Astrocyte (in vitro differentiated cells and primary cell): ENCODE results near the gene TSSK6. TPM values are rescaled to one million over a fixed set of nuclear protein-coding genes. Genes with fewer than 3 reads are reported as not detected.
A peak's percentile ranks its signal among the peaks of the same experiment; 100 is the strongest.

Experiments
- DNase-seq: peaks from one replicate; pipeline ENCODE4 v3.0.0-alpha.2; 2010; ENCODE audit warnings: low read depth
- FAIRE-seq: peaks from 2 replicates; lab custom pipeline; 2011; peaks lifted over from hg19 to GRCh38; lab: Jason Lieb, UNC
- H2AFZ ChIP-seq: 2 replicates; pipeline ENCODE4 v1.6.0; 2012; ENCODE audit warnings: low read depth, low read length, inconsistent platforms
- H3K27ac ChIP-seq: 2 replicates; pipeline ENCODE4 v1.5.1; 2011; ENCODE audit warnings: low read depth, low read length, inconsistent platforms
- H3K27me3 ChIP-seq: 2 replicates; pipeline ENCODE4 v1.6.0; 2011; ENCODE audit warnings: low read length, inconsistent platforms; ENCODE audit not compliant: insufficient read depth
- H3K36me3 ChIP-seq: 2 replicates; pipeline ENCODE4 v1.5.1; 2011; ENCODE audit warnings: low read length, inconsistent platforms; ENCODE audit not compliant: insufficient read depth
- H3K4me1 ChIP-seq: 2 replicates; pipeline ENCODE4 v1.5.1; 2011; ENCODE audit warnings: low read length, inconsistent platforms; ENCODE audit not compliant: insufficient read depth
- H3K4me2 ChIP-seq: 2 replicates; pipeline ENCODE4 v1.6.0; 2012; ENCODE audit warnings: low read length, inconsistent platforms
- H3K4me3 ChIP-seq: 2 replicates; pipeline ENCODE4 v1.5.1; 2011; ENCODE audit warnings: low read depth, mild to moderate bottlenecking, low read length, inconsistent platforms; ENCODE audit not compliant: insufficient read depth
- H3K79me2 ChIP-seq: 2 replicates; pipeline ENCODE4 v1.6.0; 2012; ENCODE audit warnings: mild to moderate bottlenecking, low read length, inconsistent platforms; ENCODE audit not compliant: insufficient read depth
- H3K9ac ChIP-seq: 2 replicates; pipeline ENCODE4 v1.6.0; 2012; ENCODE audit warnings: mild to moderate bottlenecking, low read length, inconsistent platforms
- H3K9me3 ChIP-seq: 2 replicates; pipeline ENCODE4 v1.5.1; 2012; ENCODE audit warnings: low read depth, mild to moderate bottlenecking, low read length, inconsistent platforms; ENCODE audit not compliant: insufficient read depth
- H4K20me1 ChIP-seq: 2 replicates; pipeline ENCODE4 v1.6.0; 2012; ENCODE audit warnings: low read length, inconsistent platforms; ENCODE audit not compliant: insufficient read depth
- H3K27ac Mint-ChIP-seq: one replicate; pipeline ENCODE4 v1.8.0; 2021; ENCODE audit warnings: mild to moderate bottlenecking, mixed read lengths; ENCODE audit not compliant: unreplicated experiment
- H3K27me3 Mint-ChIP-seq: one replicate; pipeline ENCODE4 v1.8.0; 2021; ENCODE audit warnings: low read depth, mixed read lengths; ENCODE audit not compliant: unreplicated experiment
- H3K36me3 Mint-ChIP-seq: one replicate; pipeline ENCODE4 v1.8.0; 2021; ENCODE audit warnings: low read depth, mixed read lengths; ENCODE audit not compliant: unreplicated experiment
- H3K4me1 Mint-ChIP-seq: one replicate; pipeline ENCODE4 v1.8.0; 2021; ENCODE audit warnings: low read depth, mixed read lengths; ENCODE audit not compliant: unreplicated experiment
- H3K4me3 Mint-ChIP-seq: one replicate; pipeline ENCODE4 v1.8.0; 2021; ENCODE audit warnings: mild to moderate bottlenecking, moderate library complexity, mixed read lengths; ENCODE audit not compliant: unreplicated experiment
- H3K9me3 Mint-ChIP-seq: one replicate; pipeline ENCODE4 v1.8.0; 2021; ENCODE audit warnings: mild to moderate bottlenecking, mixed read lengths; ENCODE audit not compliant: unreplicated experiment
- CTCF ChIP-seq: IDR thresholded peaks from 2 replicates; pipeline ENCODE4 v1.5.1; 2011; ENCODE audit warnings: low read depth, mild to moderate bottlenecking, inconsistent platforms, low read length, moderate library complexity; ENCODE audit not compliant: insufficient read depth
- EZH2 ChIP-seq: IDR thresholded peaks from 2 replicates; pipeline ENCODE4 v1.6.1; 2012; ENCODE audit warnings: mild to moderate bottlenecking, low read length, inconsistent platforms; ENCODE audit not compliant: insufficient read depth
- total RNA-seq: library from RNA; stranded (reverse); gene quantifications from 2 replicates; pipeline ENCODE4 v1.2.1, GENCODE V29; 2021

TSSK6 gene
- total RNA-seq, 1 donor from 2014 or later = 1.8 TPM

GRCh38 chr19:19539698-19540063, 24.3 kb upstream of the TSSK6 start:
- H3K4me1 ChIP-seq = peaks cover 4% of the 10 kb centered on the region
- H3K79me2 ChIP-seq = no peaks in the 10 kb centered on the region
- DNase-seq (no peak), FAIRE-seq (no peak)
- Mint-ChIP-seq H3K4me1 (peaks cover 7% of the 10 kb centered on the region), H3K27ac (no peak overlapping the region), H3K27me3 (peaks cover 11% of the 10 kb centered on the region), H3K4me3 (no peak overlapping the region), H3K36me3 (peaks cover 5% of the 10 kb centered on the region), H3K9me3 (peaks cover 2% of the 10 kb centered on the region)
- H3K36me3 ChIP-seq = no peaks in the 10 kb centered on the region
- TF ChIP-seq EZH2 = no peak
- no peak for TF ChIP-seq CTCF
- no peak overlapping the region for H3K27ac ChIP-seq
- peak overlapping the region; percentile 56 for H2AFZ ChIP-seq
- H4K20me1 ChIP-seq = no peaks in the 10 kb centered on the region
- H3K4me2 ChIP-seq = no peak overlapping the region
- H3K9me3 ChIP-seq = no peaks in the 10 kb centered on the region
- H3K4me3 ChIP-seq = no peak overlapping the region
- no peak overlapping the region for H3K9ac ChIP-seq
- peaks cover 22% of the 10 kb centered on the region for H3K27me3 ChIP-seq

DNA sequence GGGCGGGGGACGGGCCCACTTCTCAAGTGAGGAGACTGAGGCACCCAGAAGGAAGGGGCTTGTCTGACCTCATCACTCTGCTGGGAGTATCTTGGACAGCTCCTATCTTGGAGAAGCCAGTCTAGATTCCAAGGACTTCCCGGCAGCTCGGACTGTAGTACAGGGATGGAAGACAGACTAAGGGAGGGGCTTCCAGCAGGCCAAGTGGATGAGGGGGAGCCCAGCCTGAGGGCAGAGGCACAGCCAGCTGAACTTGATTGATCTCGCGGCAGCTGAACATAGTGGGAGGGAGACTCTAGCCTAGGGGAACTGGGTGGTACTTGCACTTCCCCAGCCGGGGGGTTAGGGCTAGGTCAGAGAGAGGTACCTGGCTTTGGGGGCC, 23.4 kb upstream of the TSSK6 start:
- no peaks in the 10 kb centered on the region for H3K36me3 ChIP-seq
- H3K4me2 ChIP-seq = peak overlapping the region; percentile 72
- H3K4me3 Mint-ChIP-seq = peak overlapping the region; percentile 20
- no peaks in the 10 kb centered on the region for H3K79me2 ChIP-seq
- H3K27ac Mint-ChIP-seq = peak overlapping the region; percentile 34
- TF ChIP-seq EZH2 (no peak), CTCF (no peak)
- H3K27ac ChIP-seq = no peak overlapping the region
- peaks cover 13% of the 10 kb centered on the region for H3K4me1 Mint-ChIP-seq
- no peaks in the 10 kb centered on the region for H3K9me3 ChIP-seq
- H4K20me1 ChIP-seq = peaks cover 5% of the 10 kb centered on the region
- H3K36me3 Mint-ChIP-seq = peaks cover 8% of the 10 kb centered on the region
- FAIRE-seq = no peak
- peaks cover 4% of the 10 kb centered on the region for H3K4me1 ChIP-seq
- H2AFZ ChIP-seq = no peak overlapping the region
- H3K27me3 ChIP-seq = peaks cover 22% of the 10 kb centered on the region
- DNase-seq = no peak
- peaks cover 17% of the 10 kb centered on the region for H3K27me3 Mint-ChIP-seq
- peaks cover 2% of the 10 kb centered on the region for H3K9me3 Mint-ChIP-seq
- no peak overlapping the region for H3K9ac ChIP-seq
- H3K4me3 ChIP-seq = no peak overlapping the region

GRCh38 chr19:19538061-19538784, 22.9 kb upstream of the TSSK6 start, which contains the start of gene CILP2:
CILP2 (plus strand) TSS chr19:19538265; CDS start chr19:19538350, 85 bp downstream.
- peak within 1 kb of the TSS; percentile 72 for H3K4me2 ChIP-seq
- Mint-ChIP-seq H3K27me3 (peaks cover 14% of the 10 kb centered on the region), H3K9me3 (peaks cover 2% of the 10 kb centered on the region), H3K4me1 (peaks cover 14% of the 10 kb centered on the region), H3K27ac (peak within 1 kb of the TSS; percentile 34), H3K36me3 (peaks cover 6% of the 10 kb centered on the region), H3K4me3 (peak within 1 kb of the TSS; percentile 27)
- H4K20me1 ChIP-seq = peaks cover 6% of the 10 kb centered on the region
- FAIRE-seq (no peak), DNase-seq (no peak)
- peak within 1 kb of the TSS; percentile 18 for H2AFZ ChIP-seq
- peaks cover 4% of the 10 kb centered on the region for H3K4me1 ChIP-seq
- peaks cover 22% of the 10 kb centered on the region for H3K27me3 ChIP-seq
- no peaks in the 10 kb centered on the region for H3K36me3 ChIP-seq
- no peak within 1 kb of the TSS for H3K4me3 ChIP-seq
- no peak within 1 kb of the TSS for H3K27ac ChIP-seq
- H3K9ac ChIP-seq = no peak within 1 kb of the TSS
- TF ChIP-seq EZH2 (peak; percentile 53), CTCF (no peak)
- no peaks in the 10 kb centered on the region for H3K9me3 ChIP-seq
- no peaks in the 10 kb centered on the region for H3K79me2 ChIP-seq
